A549 (cell line): ENCODE results near the gene LPIN3. TPM values are rescaled to one million over a fixed set of nuclear protein-coding genes. Genes with fewer than 3 reads are reported as not detected.
A peak's percentile ranks its signal among the peaks of the same experiment; 100 is the strongest.

ENCODE experiments used
- ATAC-seq, 2 experiments: fragments of 200-7000 bp in 1 of 2; fragments of >200 bp in 1 of 2; cut with Nextera tagmentation in 1 of 2; cut with Tn5 transposase in 1 of 2; 3 replicates each; pipeline versions ENCODE4 v1.8.0 to v1.9.1; 2018 to 2020; ENCODE audit warnings: mild to moderate bottlenecking in 1 of 2, moderate library complexity in 1 of 2
- CTCF ChIA-PET: fragments of 300-600 bp; sonication (Branson Sonifier 250); formaldehyde crosslinking; extraction: SDS; loops from one replicate; lab custom pipeline; 2021; ENCODE audit warnings: antibody characterized with exemption, inconsistent platforms; lab: Yijun Ruan, JAX
- POLR2A ChIA-PET: fragments of 350-600 bp; formaldehyde crosslinking; extraction: SDS; loops from one replicate; lab custom pipeline; 2021; ENCODE audit warnings: antibody characterized with exemption, inconsistent platforms; lab: Yijun Ruan, JAX
- DNase-seq, 2 experiments: peaks; one replicate each; pipeline versions ENCODE4 v3.0.0 to v3.0.0-alpha.2; 2011 to 2016; ENCODE audit warnings: low read depth in 1 of 2, low spot score in 1 of 2
- FAIRE-seq: peaks from 2 replicates; lab custom pipeline; 2011; peaks lifted over from hg19 to GRCh38; lab: Jason Lieb, UNC
- H3K27ac ChIP-seq, 2 experiments: fragments of >200 bp; sonication (Bioruptor Twin); formaldehyde crosslinking; 3 replicates each; pipeline ENCODE4 v1.5.1; 2016 to 2017
- H3K4me1 ChIP-seq: fragments of >200 bp; sonication (Bioruptor Twin); formaldehyde crosslinking; 3 replicates; pipeline ENCODE4 v1.6.1; 2016
- H3K4me2 ChIP-seq: fragments of >200 bp; sonication (Bioruptor Twin); formaldehyde crosslinking; 3 replicates; pipeline ENCODE4 v1.6.1; 2016
- H3K4me3 ChIP-seq: fragments of >200 bp; sonication (Bioruptor Twin); formaldehyde crosslinking; 3 replicates; pipeline ENCODE4 v1.5.1; 2016
- H3K9me3 ChIP-seq: fragments of >200 bp; sonication (Bioruptor Twin); formaldehyde crosslinking; 3 replicates; pipeline ENCODE4 v1.6.1; 2016
- ATOH8 ChIP-seq: fragments of 250-450 bp; sonication (Bioruptor Pico); IDR thresholded peaks from 2 replicates; pipeline ENCODE4 v1.5.0; 2020; ENCODE audit warnings: low read depth, mild to moderate bottlenecking, moderate library complexity
- CBX2 ChIP-seq: fragments of 200-600 bp; sonication (generic); IDR thresholded peaks from 2 replicates; pipeline ENCODE4 v1.6.1; 2016; ENCODE audit warnings: low read depth, mild to moderate bottlenecking, borderline replicate concordance
- CEBPB ChIP-seq, 2 experiments: fragments of >200 bp in 1 of 2; sonication (Bioruptor Twin) in 1 of 2; formaldehyde crosslinking in 1 of 2; IDR thresholded peaks; 2 replicates each; pipeline ENCODE4 v1.6.1; 2012 to 2016
- EHF ChIP-seq: fragments of 250-450 bp; sonication (Bioruptor Pico); IDR thresholded peaks from 2 replicates; pipeline ENCODE4 v1.5.0; 2020; ENCODE audit warnings: mild to moderate bottlenecking
- EHMT2 ChIP-seq: fragments of 200-600 bp; sonication (generic); IDR thresholded peaks from 2 replicates; pipeline ENCODE4 v1.6.1; 2016; ENCODE audit warnings: antibody characterized with exemption, low read depth, mild to moderate bottlenecking, moderate library complexity
- ELK1 ChIP-seq: fragments of 150-350 bp; IDR thresholded peaks from 2 replicates; pipeline ENCODE4 v1.6.1; 2014; ENCODE audit warnings: low read depth, mild to moderate bottlenecking, low read length
- EP300 ChIP-seq, 2 experiments: fragments of >200 bp; sonication (Bioruptor Twin); formaldehyde crosslinking; IDR thresholded peaks; 2 replicates in 1 of 2; 3 replicates in 1 of 2; pipeline ENCODE4 v1.6.1; 2016 to 2017
- FOSB ChIP-seq: fragments of 250-450 bp; sonication (Bioruptor Pico); IDR thresholded peaks from 2 replicates; pipeline ENCODE4 v1.5.0; 2020; ENCODE audit warnings: mild to moderate bottlenecking, moderate library complexity
- HDAC2 ChIP-seq: fragments of 200-600 bp; sonication (generic); IDR thresholded peaks from 2 replicates; pipeline ENCODE4 v1.6.1; 2016
- HES2 ChIP-seq: fragments of >200 bp; sonication (Bioruptor Twin); formaldehyde crosslinking; IDR thresholded peaks from 2 replicates; pipeline ENCODE4 v1.6.1; 2016
- HEYL ChIP-seq: fragments of 250-450 bp; sonication (Bioruptor Pico); IDR thresholded peaks from 2 replicates; pipeline ENCODE4 v1.8.0; 2021; ENCODE audit warnings: mild to moderate bottlenecking, moderate library complexity
- HOXB13 ChIP-seq: fragments of 250-450 bp; sonication (Bioruptor Pico); IDR thresholded peaks from 2 replicates; pipeline ENCODE4 v1.5.0; 2020; ENCODE audit warnings: low read depth, mild to moderate bottlenecking, moderate library complexity
- JUN ChIP-seq, 2 experiments: fragments of >200 bp; sonication (Bioruptor Twin); formaldehyde crosslinking; IDR thresholded peaks; 2 replicates in 1 of 2; 3 replicates in 1 of 2; pipeline ENCODE4 v1.6.1; 2016 to 2017
- MAFK ChIP-seq: fragments of 450-650 bp; IDR thresholded peaks from 2 replicates; pipeline ENCODE4 v1.6.1; 2014; ENCODE audit not compliant: partially characterized antibody
- MAZ ChIP-seq: fragments of 150-350 bp; IDR thresholded peaks from 2 replicates; pipeline ENCODE4 v1.6.1; 2014; ENCODE audit warnings: antibody characterized with exemption, low read depth, low read length, borderline replicate concordance
- MYC ChIP-seq: IDR thresholded peaks from 2 replicates; pipeline ENCODE4 v1.6.1; 2012; ENCODE audit warnings: mild to moderate bottlenecking, inconsistent platforms, low read length, improper control_type of control experiment, borderline replicate concordance
- NPAS2 ChIP-seq: fragments of 250-450 bp; sonication (Bioruptor Pico); IDR thresholded peaks from 2 replicates; pipeline ENCODE4 v1.8.0; 2022; ENCODE audit warnings: mild to moderate bottlenecking, moderate library complexity, borderline replicate concordance
- PHF8 ChIP-seq: fragments of 200-600 bp; sonication (generic); IDR thresholded peaks from 2 replicates; pipeline ENCODE4 v1.6.1; 2016; ENCODE audit warnings: low read depth, mild to moderate bottlenecking, antibody characterized with exemption, moderate library complexity, borderline replicate concordance
- POLR2A ChIP-seq: IDR thresholded peaks from 2 replicates; pipeline ENCODE4 v1.6.1; 2012; ENCODE audit warnings: mild to moderate bottlenecking, low read length
- POLR2AphosphoS2 ChIP-seq: conservative IDR thresholded peaks from 2 replicates; pipeline ENCODE4 v1.6.1; 2012; ENCODE audit warnings: low read length, improper control_type of control experiment, inconsistent platforms
- RARB ChIP-seq: fragments of 250-450 bp; sonication (Bioruptor Pico); IDR thresholded peaks from 2 replicates; pipeline ENCODE4 v1.8.0; 2021; ENCODE audit warnings: mild to moderate bottlenecking, moderate library complexity
- REST ChIP-seq: fragments of 200-600 bp; sonication (generic); IDR thresholded peaks from 2 replicates; pipeline ENCODE4 v1.6.1; 2016; ENCODE audit warnings: antibody characterized with exemption, mild to moderate bottlenecking, moderate library complexity
- RFX5 ChIP-seq: fragments of 450-650 bp; IDR thresholded peaks from 2 replicates; pipeline ENCODE4 v1.7.1; 2014; ENCODE audit warnings: antibody characterized with exemption, mild to moderate bottlenecking, moderate library complexity
- RNF2 ChIP-seq: fragments of 200-600 bp; sonication (generic); IDR thresholded peaks from 2 replicates; pipeline ENCODE4 v1.6.1; 2016; ENCODE audit warnings: low read depth, mild to moderate bottlenecking, antibody characterized with exemption, moderate library complexity, borderline replicate concordance
- SMC3 ChIP-seq: fragments of >200 bp; sonication (Bioruptor Twin); formaldehyde crosslinking; IDR thresholded peaks from 3 replicates; pipeline ENCODE4 v1.6.1; 2018; ENCODE audit warnings: inconsistent platforms
- SREBF2 ChIP-seq: fragments of 450-650 bp; IDR thresholded peaks from 2 replicates; pipeline ENCODE4 v1.6.1; 2014; ENCODE audit warnings: mild to moderate bottlenecking, moderate library complexity
- TFCP2L1 ChIP-seq: fragments of 250-450 bp; sonication (Bioruptor Pico); IDR thresholded peaks from 2 replicates; pipeline ENCODE4 v1.5.0; 2021; ENCODE audit warnings: mild to moderate bottlenecking
- TP53 ChIP-seq: fragments of 250-450 bp; sonication (Bioruptor Pico); IDR thresholded peaks from 2 replicates; pipeline ENCODE4 v1.5.0; 2021; ENCODE audit warnings: mild to moderate bottlenecking, moderate library complexity
- USF2 ChIP-seq: fragments of 450-650 bp; IDR thresholded peaks from 2 replicates; pipeline ENCODE4 v1.6.1; 2014; ENCODE audit warnings: antibody characterized with exemption
- ZC3H11A ChIP-seq: fragments of 450-650 bp; IDR thresholded peaks from 2 replicates; pipeline ENCODE4 v1.6.1; 2014; ENCODE audit warnings: antibody characterized with exemption, mild to moderate bottlenecking
- WGBS: methylation state at CpG from one replicate; pipeline ENCODE4 v1.1.6; 2017; ENCODE audit errors: missing lambda C conversion rate; 5-methylcytosine and 5-hydroxymethylcytosine counted together
- polyA plus RNA-seq, 4 experiments: library from polyadenylated mRNA; depleted of rRNA in 3 of 4; stranded (reverse); fragments of >200 nt; fragmentation: RNase III in 1 of 4; extraction: RNeasy Plus Mini Kit Qiagen cat#74134 plus additional on column Dnase treatment in 1 of 4; gene quantifications; 2 replicates in 3 of 4; 3 replicates in 1 of 4; pipeline ENCODE4 v1.2.3, GENCODE V29; 2011 to 2017
- TF ChIP-seq, protein P1 (sequence below): fragments of 250-450 bp; sonication (Bioruptor Pico); IDR thresholded peaks from 2 replicates; pipeline ENCODE4 v1.5.0; 2021; ENCODE audit warnings: mild to moderate bottlenecking, moderate library complexity, borderline replicate concordance

LPIN3 gene
- polyA plus RNA-seq, 2 of the 4 experiments (the other 2 are of a cell fraction), result 6.3 to 14.4 TPM

DNA sequence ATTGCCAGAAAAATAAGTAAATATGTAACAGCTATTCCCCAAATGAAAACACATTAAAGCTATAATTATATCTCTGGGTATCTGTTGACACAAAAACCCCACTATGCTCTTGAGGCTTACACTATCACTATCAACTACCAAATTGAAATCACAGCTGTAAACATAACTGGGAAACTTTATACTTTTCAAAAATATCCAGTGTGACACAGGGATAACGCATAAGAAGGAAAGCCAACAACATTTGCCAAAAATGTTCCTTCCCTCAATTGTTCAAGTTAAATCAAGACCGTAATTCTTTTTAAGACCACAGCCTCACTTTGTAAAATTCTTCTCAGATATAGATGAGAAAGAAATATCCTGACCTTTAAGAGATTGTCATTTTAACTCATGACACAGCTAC, 26.2 kb upstream of the LPIN3 start:
- no peak overlapping the region for H3K4me2 ChIP-seq
- no peaks in the 10 kb centered on the region for H3K9me3 ChIP-seq
- ChIA-PET CTCF (interaction anchor here (0.5 to 2.2 kb wide), 3 partner anchors 26 to 628 kb away, joined by 3 to 9 read pairs (median 3); partner anchors contain the start of gene LPIN3), POLR2A (no interaction called here)
- TF ChIP-seq USF2 (no peak), CBX2 (no peak), SREBF2 (no peak), REST (no peak), EHF (CRISPR knock-in tag) (no peak), MAFK (no peak), POLR2A (no peak), ZC3H11A (no peak), MAZ (no peak), MYC (no peak), HES2 (no peak), ATOH8 (CRISPR knock-in tag) (no peak), POLR2AphosphoS2 (no peak), JUN (IDR thresholded peaks at IDR 0.05) (no peak), HEYL (CRISPR knock-in tag) (no peak), CEBPB (IDR thresholded peaks at IDR 0.05) (no peak)
- TF ChIP-seq, protein P1, sequence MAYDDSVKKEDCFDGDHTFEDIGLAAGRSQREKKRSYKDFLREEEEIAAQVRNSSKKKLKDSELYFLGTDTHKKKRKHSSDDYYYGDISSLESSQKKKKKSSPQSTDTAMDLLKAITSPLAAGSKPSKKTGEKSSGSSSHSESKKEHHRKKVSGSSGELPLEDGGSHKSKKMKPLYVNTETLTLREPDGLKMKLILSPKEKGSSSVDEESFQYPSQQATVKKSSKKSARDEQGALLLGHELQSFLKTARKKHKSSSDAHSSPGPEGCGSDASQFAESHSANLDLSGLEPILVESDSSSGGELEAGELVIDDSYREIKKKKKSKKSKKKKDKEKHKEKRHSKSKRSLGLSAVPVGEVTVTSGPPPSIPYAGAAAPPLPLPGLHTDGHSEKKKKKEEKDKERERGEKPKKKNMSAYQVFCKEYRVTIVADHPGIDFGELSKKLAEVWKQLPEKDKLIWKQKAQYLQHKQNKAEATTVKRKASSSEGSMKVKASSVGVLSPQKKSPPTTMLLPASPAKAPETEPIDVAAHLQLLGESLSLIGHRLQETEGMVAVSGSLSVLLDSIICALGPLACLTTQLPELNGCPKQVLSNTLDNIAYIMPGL (CRISPR knock-in tag), result no peak
- H3K4me3 ChIP-seq, result no peak overlapping the region
- no peak overlapping the region for H3K27ac ChIP-seq
- no peak for ATAC-seq
- DNase-seq, result no peak
- 92% methylated on average over 2 of the region's 2 CpGs for WGBS
- H3K4me1 ChIP-seq, result peaks cover 11% of the 10 kb centered on the region; the same call in 2 of the 3 replicates
- no peak for FAIRE-seq

GRCh38 chr20:41316051-41316450, 24.6 kb upstream of the LPIN3 start:
- no peak for FAIRE-seq
- DNase-seq, result no peak
- 89% methylated on average over 6 of the region's 6 CpGs for WGBS
- no peak for ATAC-seq
- Histone ChIP-seq H3K4me3 (no peak overlapping the region), H3K4me2 (peak overlapping the region; percentile 84), H3K27ac (no peak overlapping the region), H3K9me3 (no peaks in the 10 kb centered on the region), H3K4me1 (peaks cover 11% of the 10 kb centered on the region; the same call in 2 of the 3 replicates)
- POLR2A ChIA-PET, result no interaction called here
- CTCF ChIA-PET, result interaction anchor here (2.1 kb wide), 1 partner anchor 143 kb away, joined by 4 read pairs; no protein-coding TSS in a partner anchor
- TF ChIP-seq EHMT2 (no peak), NPAS2 (CRISPR knock-in tag) (no peak), SMC3 (no peak), TP53 (no peak), ELK1 (no peak), PHF8 (no peak), RARB (CRISPR knock-in tag) (no peak), EHF (CRISPR knock-in tag) (no peak), TFCP2L1 (no peak), MYC (no peak), EP300 (IDR thresholded peaks at IDR 0.05) (no peak), RFX5 (no peak), HDAC2 (no peak), RNF2 (no peak), HOXB13 (no peak), FOSB (CRISPR knock-in tag) (no peak)
